Loucy (cell line): ENCODE measurements around the gene SDK1.

Experiments used
- CTCF ChIP-seq: fragments of 200-600 bp; sonication (generic); conservative IDR thresholded peaks from 2 replicates; pipeline ENCODE4 v1.5.1; 2014; ENCODE audit warnings: mild to moderate bottlenecking, antibody characterized with exemption, low read length
- EZH2phosphoT487 ChIP-seq: fragments of 200-600 bp; IDR thresholded peaks from 2 replicates; pipeline ENCODE4 v1.6.1; 2018; ENCODE audit warnings: antibody characterized with exemption, mild to moderate bottlenecking, moderate library complexity, borderline replicate concordance

GRCh38 chr7:4028221-4028620 lies 727.2 kb downstream of the SDK1 start:
- TF ChIP-seq CTCF (no peak), EZH2phosphoT487 (no peak)
